ENCODE measurements around the gene B3GNT7.
"Not testable (repeated sequence)": the region's sequence is repeated elsewhere in the genome, so short reads cannot be mapped to it uniquely, and the experiment has no call there.

B3GNT7 gene

GRCh38 chr2:231430437-231430836, 34.9 kb downstream of the B3GNT7 start:
- DNase-seq: not testable (repeated sequence)

GRCh38 chr2:231431606-231432005, 36.1 kb downstream of the B3GNT7 start:
- DNase-seq: no peak

GRCh38 chr2:231433990-231434389, 38.5 kb downstream of the B3GNT7 start:
- no peak for DNase-seq

GRCh38 chr2:231436957-231437356, 41.4 kb downstream of the B3GNT7 start:
- DNase-seq: no peak

DNA sequence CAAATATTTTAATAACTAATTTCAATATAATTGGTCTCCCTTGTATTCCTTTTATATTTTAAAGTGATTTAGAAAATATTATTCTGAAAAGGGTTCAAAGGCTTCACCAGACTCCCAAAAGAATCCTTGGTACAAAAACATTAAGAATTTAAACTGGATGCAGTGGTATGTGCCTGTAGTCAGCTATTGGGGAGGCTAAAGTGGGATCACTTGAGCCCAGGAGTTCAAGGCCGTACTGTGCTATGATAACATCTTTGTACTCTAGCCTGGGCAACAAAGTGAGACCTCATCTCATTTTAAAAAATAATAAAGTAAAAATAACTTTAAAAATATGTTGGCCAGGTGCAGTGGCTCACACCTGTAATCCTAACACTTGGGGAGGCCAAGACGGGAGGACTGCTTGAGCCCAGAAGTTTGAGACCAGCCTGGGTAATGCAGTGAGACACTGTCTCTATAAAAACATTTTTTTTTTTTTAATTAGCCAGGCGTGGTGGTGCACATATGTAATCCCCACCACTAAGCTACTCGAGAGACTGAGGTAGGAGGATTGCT, 54.1 kb downstream of the B3GNT7 start:
- DNase-seq: no peak

DNA sequence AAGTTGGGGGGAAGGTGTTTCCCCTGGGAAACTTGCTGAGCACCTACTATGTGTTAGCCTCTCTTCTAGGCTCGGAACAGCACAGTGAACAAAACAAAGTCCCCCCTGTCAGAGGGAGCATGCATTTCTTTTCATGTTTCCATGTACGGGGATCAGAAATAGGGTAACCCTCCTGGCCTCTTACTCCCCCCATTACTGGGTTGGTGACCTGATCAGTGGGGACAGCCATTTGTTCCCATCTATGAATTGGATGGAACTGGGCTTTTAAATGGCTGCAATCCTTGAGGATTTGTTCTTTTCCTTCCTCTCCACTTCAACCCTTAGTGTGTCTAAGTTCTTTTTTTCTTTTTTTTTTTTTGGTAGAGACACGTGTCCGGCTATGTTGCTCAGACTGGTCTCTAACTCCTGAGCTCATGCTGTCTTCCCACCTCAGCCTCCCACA, 55.1 kb downstream of the B3GNT7 start:
- no peak for DNase-seq
